ENCODE results near the gene TMEM145.

Gene TMEM145

DNA sequence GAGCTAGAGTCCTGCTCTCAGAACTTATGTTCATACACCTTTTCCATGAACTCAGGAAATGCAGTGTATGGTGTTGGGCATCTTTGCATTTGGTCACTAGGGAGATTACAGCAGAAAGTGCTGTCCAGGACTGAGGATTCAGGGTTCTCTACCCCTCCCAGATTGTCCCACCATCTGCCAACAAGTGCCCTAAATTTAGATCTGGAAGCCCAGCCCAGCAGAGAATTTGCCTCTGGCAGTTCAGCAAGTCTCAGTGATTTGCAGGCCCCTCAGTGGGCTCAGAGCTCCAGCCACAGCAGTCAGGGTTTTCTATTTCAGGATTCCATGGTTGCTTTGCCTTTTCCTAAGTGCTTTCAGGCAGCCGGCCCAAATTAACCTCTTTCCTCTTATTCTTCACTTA lies 53.6 kb downstream of the TMEM145 start:
- DNase-seq, result no peak

DNA sequence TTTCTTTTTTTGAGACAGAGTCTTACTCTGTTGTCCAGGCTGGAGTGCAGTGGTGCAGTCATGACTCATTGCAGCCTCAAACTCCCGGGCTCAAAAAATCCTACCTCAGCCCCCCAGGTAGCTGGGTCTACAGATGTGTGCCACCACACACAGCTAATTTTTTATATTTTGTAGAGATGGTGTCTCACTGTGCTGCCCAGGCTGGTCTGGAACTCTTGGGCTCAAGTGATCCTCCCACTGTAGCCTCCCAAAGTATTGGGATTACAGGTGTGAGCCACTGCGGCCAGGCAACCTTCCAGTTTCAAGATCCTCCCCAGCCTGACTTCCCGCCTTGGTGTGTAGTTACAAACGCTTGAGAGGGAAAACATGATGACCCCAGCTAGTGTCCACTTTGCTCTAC lies 54.8 kb downstream of the TMEM145 start:
- DNase-seq, result no peak

DNA sequence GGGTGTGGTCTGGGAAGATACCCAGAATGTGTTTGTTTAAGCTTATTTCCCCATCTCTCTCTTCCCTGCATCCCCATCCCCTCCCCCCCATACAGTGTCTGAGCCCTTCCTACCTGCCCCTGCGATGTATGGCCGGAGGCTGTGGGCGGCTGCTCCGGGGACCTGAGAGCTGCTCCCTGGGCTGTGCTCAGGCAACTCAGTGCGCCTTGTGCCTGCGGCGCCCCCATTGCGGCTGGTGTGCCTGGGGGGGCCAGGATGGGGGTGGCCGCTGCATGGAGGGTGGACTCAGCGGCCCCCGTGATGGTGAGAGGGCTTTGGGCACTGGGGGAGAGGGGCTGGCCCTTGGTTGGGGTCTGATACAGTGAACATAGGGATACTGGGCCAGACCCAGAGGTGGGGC lies 55.3 kb downstream of the TMEM145 start:
- DNase-seq, result no peak

DNA sequence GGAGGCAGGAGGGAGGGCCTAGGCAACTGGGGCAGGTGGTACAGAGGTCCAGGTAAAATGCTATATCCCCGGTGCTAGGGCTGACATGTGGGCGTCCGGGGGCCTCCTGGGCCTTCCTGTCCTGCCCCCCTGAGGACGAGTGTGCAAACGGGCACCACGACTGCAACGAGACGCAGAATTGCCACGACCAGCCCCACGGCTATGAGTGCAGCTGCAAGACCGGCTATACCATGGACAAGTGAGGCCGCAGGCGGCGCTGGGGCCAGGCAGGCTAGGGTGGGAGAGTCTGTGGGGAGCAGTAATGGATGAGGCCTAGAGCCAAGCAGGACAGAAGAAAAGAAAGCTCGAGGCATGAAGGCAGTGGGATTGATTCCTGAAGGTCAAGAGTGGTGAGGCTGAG lies 55.7 kb downstream of the TMEM145 start:
- DNase-seq, result no peak

DNA sequence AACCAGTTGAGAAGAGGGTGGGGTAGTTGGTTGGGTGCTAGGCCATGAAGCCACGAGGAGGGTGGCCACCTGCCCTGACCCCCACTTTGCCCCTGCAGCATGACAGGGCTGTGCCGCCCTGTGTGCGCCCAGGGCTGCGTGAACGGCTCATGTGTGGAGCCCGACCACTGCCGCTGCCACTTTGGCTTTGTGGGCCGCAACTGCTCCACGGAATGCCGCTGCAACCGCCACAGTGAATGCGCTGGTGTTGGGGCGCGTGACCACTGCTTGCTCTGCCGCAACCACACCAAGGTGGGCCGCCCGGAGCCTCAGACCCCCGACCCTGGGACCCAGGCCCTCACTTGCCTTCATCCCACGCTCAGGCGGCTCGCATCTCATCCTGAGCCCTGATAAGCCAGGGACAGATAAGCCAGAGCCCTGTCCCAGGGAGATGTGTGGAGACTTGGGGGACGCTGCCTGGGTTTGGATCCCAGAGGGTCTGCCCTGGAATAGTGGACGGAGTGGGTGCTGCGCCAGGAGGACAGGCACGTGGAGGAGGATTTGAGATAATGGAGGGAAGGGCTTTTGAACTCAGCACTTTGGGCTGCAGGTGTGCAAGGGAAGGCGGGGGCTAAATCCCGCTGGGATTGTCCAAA lies 56.4 kb downstream of the TMEM145 start:
- DNase-seq, result no peak

DNA sequence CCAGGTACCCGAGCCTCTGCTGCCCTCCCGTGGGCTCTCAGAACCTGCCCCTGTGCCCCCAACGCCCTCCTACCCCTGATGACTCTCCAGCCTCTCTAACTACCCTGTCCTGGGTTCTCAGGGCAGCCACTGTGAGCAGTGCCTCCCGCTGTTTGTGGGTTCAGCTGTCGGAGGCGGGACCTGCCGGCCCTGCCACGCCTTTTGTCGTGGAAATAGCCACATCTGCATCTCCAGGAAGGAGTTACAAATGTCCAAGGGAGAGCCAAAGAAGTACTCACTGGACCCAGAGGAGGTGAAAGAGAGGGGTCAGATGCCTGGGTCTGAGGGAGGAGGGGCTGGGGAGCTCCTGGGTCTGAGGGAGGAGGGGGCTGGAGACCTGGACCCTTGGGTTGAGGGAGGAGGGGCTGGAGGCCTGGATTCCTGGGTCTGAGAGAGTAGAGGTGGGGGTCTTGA lies 57.0 kb downstream of the TMEM145 start:
- DNase-seq, result no peak

DNA sequence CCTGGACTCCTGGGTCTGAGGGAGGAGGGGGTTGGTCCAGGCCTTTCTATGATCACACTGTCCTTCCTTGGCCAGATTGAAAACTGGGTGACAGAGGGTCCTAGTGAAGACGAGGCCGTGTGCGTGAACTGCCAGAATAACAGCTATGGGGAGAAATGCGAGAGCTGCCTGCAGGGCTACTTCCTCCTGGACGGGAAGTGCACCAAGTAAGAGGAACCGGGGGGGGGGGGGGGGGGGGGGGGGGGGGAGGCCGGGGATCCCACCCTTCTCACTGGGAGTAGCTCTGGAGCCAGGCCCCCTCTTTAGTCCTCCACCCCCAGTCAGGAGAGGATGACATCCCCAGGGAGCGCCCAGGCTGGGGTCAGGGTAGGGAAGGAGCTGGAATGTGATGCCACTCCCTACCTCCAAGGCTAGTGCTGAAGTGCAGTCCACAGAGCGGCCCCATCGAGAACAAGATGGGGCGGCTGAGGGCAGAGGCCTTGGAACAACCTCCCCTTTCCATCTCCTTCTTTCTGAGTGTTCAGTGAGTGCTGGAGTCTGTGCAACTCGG lies 57.6 kb downstream of the TMEM145 start:
- no peak for DNase-seq
